Measurements from ENCODE around the gene RPA1. TPM values are rescaled to one million over a fixed set of nuclear protein-coding genes. Genes with fewer than 3 reads are reported as not detected.

Gene RPA1
- total RNA-seq, 2 donors from 2014 or later: 15.4 to 40.0 TPM

- TF ChIP-seq CTCF (IDR thresholded peaks at IDR 0.05): no peak
- ATAC-seq (ENCODE audit: insufficient number of reproducible peaks, low FRiP score, low read depth) (no peak), DNase-seq (ENCODE audit: low spot score) (no peak)
- Histone ChIP-seq H3K4me3 (no peak overlapping the region), H3K4me1 (ENCODE audit: control insufficient read depth in 1 of 2, low read depth in 2 of 2) (no peaks in the 10 kb centered on the region), H3K9me3 (no peaks in the 10 kb centered on the region), H3K27ac (no peak overlapping the region), H3K36me3 (no peaks in the 10 kb centered on the region), H3K27me3 (replicated peaks; ENCODE audit: insufficient read depth) (no peaks in the 10 kb centered on the region)
Observed at GRCh38 chr17:1937461-1937860, 107.7 kb downstream of the RPA1 start.

GRCh38 chr17:1939981-1940809 is 110.4 kb downstream of the RPA1 start:
- H3K4me3 ChIP-seq: no peak overlapping the region
- H3K9me3 ChIP-seq: no peaks in the 10 kb centered on the region
- ATAC-seq (ENCODE audit: insufficient number of reproducible peaks, low FRiP score, low read depth): no peak
- no peak for TF ChIP-seq CTCF (IDR thresholded peaks at IDR 0.05)
- H3K4me1 ChIP-seq (ENCODE audit: control insufficient read depth in 1 of 2, low read depth in 2 of 2): no peaks in the 10 kb centered on the region
- DNase-seq (ENCODE audit: low spot score): no peak
- no peaks in the 10 kb centered on the region for H3K27me3 ChIP-seq (replicated peaks; ENCODE audit: insufficient read depth)
- no peak overlapping the region for H3K27ac ChIP-seq
- H3K36me3 ChIP-seq: no peaks in the 10 kb centered on the region

- DNase-seq (ENCODE audit: low spot score) (no peak), ATAC-seq (ENCODE audit: insufficient number of reproducible peaks, low FRiP score, low read depth) (no peak)
- Histone ChIP-seq H3K27ac (no peak overlapping the region), H3K4me1 (ENCODE audit: control insufficient read depth in 1 of 2, low read depth in 2 of 2) (no peaks in the 10 kb centered on the region), H3K4me3 (no peak overlapping the region), H3K27me3 (replicated peaks; ENCODE audit: insufficient read depth) (no peaks in the 10 kb centered on the region), H3K9me3 (no peaks in the 10 kb centered on the region), H3K36me3 (no peaks in the 10 kb centered on the region)
- TF ChIP-seq CTCF (IDR thresholded peaks at IDR 0.05): no peak
Observed at GRCh38 chr17:1940810-1941185, 111.0 kb downstream of the RPA1 start.

- Histone ChIP-seq H3K4me1 (ENCODE audit: control insufficient read depth in 1 of 2, low read depth in 2 of 2) (no peaks in the 10 kb centered on the region), H3K9me3 (no peaks in the 10 kb centered on the region), H3K36me3 (no peaks in the 10 kb centered on the region), H3K4me3 (no peak overlapping the region), H3K27me3 (replicated peaks; ENCODE audit: insufficient read depth) (no peaks in the 10 kb centered on the region), H3K27ac (no peak overlapping the region)
- no peak for DNase-seq (ENCODE audit: low spot score)
- ATAC-seq (ENCODE audit: insufficient number of reproducible peaks, low FRiP score, low read depth): no peak
- no peak for TF ChIP-seq CTCF (IDR thresholded peaks at IDR 0.05)
Observed at GRCh38 chr17:1941272-1942065, 111.7 kb downstream of the RPA1 start.

- DNase-seq (ENCODE audit: low spot score): no peak
- no peaks in the 10 kb centered on the region for H3K4me1 ChIP-seq (ENCODE audit: control insufficient read depth in 1 of 2, low read depth in 2 of 2)
- TF ChIP-seq CTCF (IDR thresholded peaks at IDR 0.05): no peak
- no peak overlapping the region for H3K27ac ChIP-seq
- no peaks in the 10 kb centered on the region for H3K36me3 ChIP-seq
- no peaks in the 10 kb centered on the region for H3K27me3 ChIP-seq (replicated peaks; ENCODE audit: insufficient read depth)
- H3K9me3 ChIP-seq: no peaks in the 10 kb centered on the region
- no peak for ATAC-seq (ENCODE audit: insufficient number of reproducible peaks, low FRiP score, low read depth)
- H3K4me3 ChIP-seq: no peak overlapping the region
Observed at GRCh38 chr17:1942066-1942365, 112.2 kb downstream of the RPA1 start.
